GM21528 (cell line): Measurements from ENCODE around the gene MAP1A.

ENCODE experiments used
- ATAC-seq: cut with Tn5 transposase; IDR thresholded peaks from one replicate; pipeline ENCODE4 v1.9.1; 2021; ENCODE audit warnings: mild to moderate bottlenecking, moderate library complexity; ENCODE audit not compliant: unreplicated experiment, low FRiP score

The MAP1A gene

DNA sequence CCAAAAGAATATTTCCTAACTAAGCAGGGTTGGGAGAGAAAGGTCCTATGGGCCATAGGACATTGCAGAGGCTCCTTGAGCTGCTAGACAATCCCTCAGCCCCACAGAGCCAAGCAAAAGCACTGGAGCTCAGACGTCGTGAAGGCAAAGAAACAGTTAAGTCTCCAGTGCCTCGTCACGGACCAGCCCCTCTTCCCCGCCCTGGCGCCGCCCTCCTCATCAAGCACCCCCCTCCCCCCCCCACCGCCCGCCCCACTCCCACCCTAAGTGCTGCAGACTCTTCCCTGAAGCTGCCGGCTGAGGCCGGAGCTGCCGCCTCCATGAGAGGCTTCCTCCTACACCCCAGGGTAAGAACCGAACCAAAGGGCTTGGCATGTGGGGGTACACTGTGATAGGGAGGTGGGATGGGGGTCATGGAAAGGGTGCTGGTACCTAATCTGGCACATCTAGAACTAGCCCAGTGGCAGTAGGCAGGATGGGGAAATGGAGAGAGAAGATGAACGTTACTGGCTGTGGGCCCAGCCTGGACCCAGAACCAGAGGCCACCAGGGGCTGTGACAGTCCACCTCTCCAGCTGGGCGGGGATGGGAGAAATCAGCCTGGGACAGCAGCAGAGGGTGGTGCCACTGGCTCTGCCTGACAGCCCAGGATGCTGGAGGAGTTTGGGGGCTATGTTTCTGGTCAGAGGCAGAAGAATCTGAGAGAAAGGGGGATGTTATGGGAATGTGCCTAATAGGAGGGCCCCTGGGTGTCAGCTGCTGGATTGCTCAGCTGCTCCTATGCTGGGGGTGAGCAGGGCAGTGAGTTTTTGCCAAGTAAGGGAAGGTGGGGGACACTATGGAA, at the start of gene MAP1A:
Gene MAP1A, plus strand, starts transcription at position 255 of the 843 bp plus-strand sequence. CDS start 3,866 bp downstream, outside the sequence.
- ATAC-seq: no peak

DNA sequence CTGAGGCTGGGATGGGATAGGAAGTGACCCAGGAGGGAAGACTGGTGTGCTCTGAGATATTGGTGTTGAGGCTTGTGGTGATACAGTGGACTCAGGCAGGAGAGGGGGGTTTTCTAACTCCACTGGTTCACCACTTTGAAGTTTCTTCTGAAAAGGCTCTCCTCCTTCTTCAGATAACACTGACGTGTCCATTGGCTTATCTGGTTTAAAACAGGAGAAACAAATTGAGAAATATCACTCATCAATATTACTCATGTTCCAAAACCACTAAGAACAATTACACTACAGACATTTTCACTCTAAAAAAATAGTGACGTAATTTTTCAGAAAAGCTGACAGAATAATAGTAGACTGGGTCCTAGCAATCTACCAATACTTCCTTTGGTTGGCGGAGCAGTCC, 47.5 kb upstream of the MAP1A start:
- no peak for ATAC-seq

DNA sequence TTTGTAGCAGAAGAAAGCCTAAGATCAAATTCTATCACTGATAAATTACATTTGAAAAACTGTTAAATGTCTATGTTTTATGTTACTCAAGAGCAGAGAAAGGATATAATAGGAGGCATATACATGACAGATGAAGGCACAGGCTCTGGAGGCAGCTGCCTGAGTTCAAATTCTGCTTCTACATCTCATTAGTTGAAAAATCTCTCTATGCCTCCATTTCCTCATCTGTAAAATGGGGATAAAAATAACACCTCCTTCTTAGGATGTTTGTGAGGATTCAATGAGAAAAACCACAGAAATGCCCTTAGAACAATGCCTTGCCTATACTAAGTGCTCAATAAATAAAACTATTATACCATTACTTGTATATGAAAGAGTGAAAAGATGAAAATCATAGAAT, 45.4 kb upstream of the MAP1A start:
- no peak for ATAC-seq

DNA sequence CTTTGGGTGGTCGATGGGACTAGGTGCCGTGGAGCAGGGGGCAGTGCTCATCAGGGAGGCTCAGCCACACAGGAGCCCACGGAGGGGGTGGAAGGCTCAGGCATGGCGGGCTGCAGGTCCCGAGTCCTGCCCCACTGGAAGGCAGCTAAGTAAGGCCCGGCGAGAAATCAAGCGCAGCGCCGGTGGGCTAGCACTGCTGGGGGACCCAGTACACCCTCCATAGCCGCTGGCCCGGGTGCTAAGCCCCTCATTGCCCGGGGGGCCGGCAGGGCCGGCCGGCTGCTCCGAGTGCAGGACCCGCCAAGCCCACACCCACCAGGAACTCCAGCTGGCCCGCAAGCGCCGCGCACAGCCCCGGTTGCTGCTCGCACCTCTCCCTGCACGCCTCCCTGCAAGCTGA, 43.5 kb upstream of the MAP1A start:
- ATAC-seq: no peak

DNA sequence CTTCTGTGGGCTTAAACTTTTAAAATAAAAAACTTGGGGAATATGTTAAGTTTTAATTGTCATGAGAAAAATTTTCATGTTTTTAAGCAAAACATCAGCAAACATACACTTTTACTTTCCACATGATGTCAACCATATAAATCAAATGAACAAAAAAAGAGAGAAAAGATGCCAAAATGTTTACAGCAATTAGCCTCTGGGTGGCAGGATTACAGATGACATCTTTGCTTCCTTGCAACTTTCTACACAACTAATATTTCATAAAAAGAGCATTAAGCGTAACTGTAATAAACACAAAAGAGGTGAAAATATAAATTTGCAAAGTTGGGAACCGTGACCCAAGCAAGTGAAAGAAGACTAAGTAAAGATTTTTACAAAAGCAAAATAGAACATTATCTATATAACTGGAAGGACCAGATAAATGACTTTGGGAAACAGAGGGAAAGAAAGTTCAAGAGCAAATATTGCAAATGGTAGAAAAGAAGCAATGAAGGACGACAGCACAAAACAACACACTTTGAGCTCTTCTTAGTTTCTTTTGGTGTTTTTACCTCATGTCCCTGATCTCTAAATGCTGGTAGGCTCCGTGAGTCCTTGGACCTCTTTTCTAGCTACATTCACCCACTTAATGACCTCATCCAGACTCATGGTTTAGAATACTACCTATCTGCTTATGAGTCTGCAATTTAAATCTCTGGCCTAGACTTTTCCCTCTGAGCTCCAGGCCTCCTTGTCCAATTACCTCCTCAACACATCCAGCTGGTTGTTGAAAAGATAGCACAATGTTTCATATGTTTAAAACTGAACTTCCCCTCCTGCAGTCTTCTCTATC, 33.9 kb upstream of the MAP1A start:
- ATAC-seq: no peak

DNA sequence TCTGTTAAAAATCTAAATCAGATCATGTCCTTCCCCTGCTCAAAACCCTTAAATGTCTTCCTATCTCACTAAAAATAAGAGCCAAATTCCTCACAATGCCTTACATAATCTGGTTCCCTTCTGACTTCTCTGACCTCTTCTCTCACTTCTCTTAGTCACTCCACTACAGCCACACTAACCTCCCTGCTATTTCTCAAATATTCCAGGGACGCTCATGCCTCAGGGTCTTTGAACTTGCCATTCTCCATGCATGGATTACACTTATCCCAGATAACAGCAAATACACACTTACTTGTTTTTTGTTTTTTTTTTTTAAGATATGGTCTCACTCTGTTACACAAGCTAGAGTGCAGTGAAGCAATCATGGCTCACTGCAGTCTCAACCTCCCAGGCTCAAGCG, 33.0 kb upstream of the MAP1A start:
- no peak for ATAC-seq

DNA sequence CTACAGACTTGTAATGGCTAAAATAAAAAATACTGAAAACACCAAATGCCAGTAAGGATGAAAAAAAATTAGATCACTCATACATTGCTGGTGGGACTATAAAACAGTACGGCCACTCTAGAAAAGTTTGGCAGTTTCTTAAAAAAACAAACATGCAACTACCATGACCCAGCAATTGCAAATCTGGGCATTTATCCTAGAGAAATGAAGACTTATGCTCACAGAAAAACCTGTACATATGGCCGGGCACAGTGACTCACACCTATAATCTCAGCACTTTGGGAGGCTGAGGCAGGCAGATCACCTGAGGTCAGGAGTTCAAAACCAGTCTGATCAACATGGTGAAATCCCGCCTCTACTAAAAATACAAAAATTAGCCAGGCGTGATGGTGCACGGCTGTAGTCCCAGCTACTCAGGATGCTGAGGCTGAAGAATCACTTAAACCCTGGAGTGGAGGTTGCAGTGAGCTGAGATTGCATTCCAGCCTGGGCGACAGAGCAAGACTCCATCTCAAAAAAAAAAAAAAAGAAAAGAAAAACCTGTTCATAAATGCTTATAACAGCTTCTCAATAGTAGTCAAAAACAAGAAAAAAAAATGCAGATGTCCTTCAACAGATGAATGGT, 30.0 kb upstream of the MAP1A start:
- no peak for ATAC-seq

DNA sequence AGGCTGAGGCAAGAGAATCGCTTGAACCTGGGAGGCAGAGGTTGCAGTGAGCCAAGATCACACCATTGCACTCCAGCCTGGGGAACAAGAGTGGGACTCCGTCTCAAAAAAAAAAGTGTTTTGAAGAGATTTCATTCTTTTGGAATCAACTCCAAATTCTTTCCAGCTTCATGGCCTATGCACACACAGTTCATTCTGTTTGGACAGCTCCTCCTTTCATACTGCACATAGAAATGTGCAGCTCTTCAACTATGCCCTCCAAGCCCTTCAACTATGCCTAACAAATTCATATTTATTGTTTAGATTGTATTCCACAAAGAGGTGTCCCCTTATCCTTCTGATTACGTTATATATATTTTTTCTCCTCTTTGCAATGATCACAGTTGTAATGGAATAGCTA, 28.6 kb upstream of the MAP1A start:
- no peak for ATAC-seq

DNA sequence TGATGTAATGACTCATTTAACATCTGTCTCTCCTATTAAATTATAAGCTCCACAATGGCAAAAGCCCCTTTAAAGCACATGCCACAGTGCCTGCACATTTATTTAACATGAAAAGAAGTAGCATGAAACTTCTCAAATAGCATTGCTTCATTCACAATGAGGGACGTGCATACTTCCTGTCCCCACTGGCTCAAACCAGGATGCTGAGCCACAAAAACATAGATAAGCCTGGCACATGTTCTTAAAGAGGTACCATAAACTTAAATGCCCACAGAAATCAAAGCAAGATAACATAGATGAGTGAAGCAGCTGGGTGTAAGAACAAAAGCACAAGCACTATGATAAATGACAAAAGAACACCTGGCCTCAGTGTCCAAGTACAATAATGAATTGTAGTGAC, 28.2 kb upstream of the MAP1A start:
- ATAC-seq: no peak

DNA sequence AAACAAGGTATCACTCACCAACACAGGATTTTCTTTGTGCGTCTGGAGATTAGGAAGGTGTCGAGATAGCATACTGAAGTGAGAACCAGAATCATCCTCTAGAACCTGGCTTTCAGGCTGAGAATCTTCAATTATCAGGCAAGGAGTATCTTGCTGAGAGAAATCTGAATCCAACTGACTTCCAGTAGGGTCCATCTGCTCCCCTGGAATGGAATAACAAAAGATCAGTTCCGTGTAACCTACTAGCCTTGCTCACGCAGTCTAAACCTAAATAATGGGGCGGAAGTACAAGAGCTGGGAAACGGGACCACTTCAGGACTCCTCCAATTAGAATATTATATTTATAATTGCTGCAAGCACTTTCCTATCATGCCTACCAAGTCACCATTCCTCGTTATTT, 25.1 kb upstream of the MAP1A start:
- no peak for ATAC-seq

DNA sequence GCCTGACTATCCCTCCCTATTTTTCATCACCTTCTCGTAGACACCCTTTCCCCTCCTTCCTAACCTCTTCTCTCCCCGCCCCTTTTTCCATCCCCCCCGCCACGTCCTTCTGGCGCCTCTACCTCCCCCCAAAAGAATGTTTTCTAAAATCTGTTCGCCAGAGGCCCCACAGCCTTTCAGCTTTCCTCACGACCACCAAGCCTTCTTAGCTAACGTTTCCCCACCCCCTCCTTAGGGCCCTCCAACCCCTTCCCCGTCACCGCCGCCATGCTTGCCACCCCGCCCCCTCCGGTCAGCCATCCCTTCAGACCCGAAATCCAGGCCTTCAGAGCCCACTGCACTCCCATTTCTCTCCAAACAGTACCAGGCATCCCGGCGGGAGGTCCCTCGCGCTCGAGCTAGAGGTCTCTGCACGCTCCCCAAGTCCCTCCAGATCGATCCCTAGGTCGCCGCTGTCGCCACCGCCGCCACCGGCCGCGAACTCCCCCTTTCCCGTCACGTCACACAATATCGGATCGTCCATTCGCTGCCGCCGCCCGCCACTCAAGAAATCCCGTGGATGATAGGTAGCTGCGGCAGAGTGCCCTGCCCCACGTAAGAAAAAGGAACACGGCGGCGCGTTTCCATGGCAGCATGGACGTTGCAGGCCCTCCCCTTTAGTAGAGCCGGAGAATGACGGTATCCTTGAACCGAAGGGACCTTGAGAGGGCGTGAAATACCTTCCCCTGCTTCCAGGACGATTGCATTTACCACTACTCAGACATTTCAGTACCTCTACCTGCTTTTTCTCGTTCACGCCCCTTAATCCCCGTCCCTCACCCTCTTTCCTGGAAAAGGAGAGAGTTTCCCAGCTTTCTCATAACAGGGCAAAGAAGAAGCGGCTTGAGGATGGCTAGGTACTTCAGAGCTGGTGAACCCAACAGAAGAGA, 24.5 kb upstream of the MAP1A start, which contains the start of gene TP53BP1:
Gene TP53BP1, minus strand, starts transcription at position 484 of the 929 bp plus-strand sequence. Its CDS starts 113 bp downstream, at position 371.
- peak; percentile 97 for ATAC-seq

DNA sequence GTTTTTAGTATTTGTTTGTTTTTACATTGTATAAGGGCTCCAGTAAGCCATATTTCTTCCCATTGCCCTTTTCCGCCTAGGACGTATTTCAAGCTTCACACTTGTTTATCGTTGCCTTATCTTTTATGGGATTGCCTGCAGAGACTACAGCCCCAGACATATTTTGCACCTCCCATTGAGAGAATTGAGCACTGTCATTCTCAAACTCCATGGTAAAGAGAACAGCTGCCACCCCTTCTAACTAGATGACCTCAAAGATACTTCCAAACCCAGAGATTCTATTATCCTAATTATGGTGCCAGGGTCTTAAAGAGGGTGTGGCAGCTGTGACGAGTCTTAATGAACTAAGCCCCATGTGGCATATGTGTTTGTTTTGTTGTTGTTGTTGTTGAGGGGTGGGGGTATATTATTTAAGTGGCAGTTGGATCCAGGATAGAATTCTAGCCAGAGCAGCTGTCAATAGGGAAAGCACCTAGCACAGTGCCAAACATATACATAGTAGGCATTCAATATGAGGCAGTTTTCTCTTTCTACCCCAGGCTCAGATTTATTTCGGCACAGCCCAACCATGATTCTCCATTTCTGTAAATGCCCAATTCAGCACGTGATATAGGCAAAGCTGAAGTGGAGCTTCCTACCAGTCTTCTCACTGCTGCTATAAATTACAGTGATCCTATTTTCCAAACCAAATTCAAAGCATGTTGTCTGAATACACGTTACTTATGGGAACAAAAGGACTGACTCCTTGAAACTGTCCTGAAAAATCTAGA, 23.5 kb upstream of the MAP1A start:
- ATAC-seq: no peak

DNA sequence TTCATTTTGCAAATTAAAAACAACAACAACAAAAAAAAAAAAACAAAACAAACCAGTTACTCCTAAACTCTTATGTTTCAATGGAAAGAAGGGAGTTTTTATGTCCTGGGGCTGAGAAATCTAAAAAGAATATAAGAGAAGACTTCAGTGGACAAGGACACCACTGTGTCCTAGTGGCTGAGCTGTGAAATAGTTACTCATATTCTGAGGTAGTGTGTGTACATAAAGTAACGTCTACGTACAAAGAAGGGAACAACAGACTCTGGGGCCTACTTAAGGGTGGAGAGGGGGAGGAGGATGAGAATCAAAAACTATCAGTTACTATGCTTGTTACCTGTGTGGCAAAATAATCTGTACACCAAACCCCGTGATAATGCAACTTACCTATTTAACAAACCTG, 18.4 kb upstream of the MAP1A start:
- no peak for ATAC-seq

DNA sequence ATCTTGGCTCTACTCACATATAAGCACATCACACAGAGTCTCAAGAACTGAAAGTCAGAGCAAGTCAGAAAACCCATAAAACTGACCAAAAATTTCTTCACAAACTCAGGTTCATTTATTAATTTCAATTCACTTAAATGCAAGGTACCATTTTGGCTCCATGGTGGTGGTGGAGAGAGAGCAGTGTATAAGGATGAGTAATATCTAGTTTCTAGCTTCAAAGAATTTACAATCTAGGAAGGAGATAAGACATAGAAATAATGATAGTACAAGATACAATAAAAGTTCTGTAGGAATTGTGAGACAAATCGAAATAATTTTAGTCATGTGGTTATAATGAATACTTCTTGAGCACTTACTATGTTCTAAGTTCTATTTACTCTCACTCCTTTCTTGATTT, 17.8 kb upstream of the MAP1A start:
- ATAC-seq: no peak

DNA sequence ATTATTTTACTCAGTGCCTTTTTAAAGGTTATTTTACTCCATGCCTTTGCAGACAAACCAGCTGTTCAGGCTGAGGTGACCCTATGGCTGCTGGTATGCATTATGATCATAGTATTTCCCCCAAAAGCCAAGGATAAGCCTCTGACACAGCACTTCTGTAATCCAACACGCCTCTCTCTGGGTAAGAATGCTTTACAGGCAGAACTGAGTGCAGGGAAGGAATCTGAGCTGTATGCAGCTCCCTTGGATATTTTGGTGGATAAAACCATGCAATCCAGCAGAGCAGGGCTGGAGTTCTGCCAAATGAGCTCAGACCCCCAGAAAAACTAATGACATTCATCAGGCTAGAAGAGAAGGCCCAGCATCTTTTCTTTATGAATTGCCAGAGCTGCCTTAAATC, 11.7 kb upstream of the MAP1A start:
- no peak for ATAC-seq

DNA sequence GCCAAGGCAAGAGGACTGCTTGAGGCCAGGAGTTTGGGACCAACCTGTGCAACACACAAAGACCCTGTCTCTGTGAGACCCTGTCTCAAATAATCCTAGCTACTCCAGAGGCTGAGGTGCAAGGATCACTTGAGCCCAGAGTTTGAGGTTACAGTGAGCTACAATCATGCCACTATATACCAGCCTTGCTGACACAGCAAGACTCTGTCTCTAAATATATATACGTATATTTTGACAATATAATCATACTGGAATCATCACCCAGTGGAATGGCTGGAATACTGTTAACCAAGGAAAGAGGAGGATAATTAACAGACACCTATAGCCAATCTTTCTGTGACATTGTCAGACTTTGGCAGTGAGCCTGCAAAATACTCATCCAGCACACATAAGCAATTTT, 9.0 kb upstream of the MAP1A start:
- ATAC-seq: no peak

DNA sequence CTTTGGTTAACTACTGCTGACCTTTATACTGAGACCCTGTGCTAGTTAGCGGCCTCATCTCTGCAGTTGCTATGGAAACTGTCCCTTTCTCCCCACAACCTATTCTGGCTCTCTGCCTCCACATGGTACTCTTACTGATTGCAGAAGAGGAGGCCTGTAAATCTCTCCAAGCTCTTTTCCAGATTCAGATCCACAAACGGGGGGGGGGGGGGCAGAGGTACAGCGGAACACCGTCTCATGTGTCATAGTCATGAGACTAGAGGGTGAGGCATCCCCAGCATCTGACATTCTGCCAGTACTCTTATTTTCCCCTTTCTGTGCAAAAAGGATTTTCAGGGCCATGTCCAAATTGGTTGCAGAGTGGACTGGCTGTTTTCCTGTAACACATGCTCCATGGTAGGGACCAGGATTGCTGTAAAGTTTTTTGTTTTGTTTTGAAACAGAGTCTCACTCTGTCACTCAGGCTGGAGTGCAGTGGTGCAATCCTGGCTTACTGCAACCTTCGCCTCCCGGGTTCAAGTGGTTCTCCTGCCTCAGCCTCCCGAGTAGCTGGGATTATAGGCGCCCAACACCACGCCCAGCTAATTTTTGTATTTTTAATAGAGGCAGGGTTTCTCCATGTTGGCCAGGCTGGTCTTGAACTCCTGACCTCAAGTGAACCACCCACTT, 8.3 kb upstream of the MAP1A start:
- no peak for ATAC-seq

DNA sequence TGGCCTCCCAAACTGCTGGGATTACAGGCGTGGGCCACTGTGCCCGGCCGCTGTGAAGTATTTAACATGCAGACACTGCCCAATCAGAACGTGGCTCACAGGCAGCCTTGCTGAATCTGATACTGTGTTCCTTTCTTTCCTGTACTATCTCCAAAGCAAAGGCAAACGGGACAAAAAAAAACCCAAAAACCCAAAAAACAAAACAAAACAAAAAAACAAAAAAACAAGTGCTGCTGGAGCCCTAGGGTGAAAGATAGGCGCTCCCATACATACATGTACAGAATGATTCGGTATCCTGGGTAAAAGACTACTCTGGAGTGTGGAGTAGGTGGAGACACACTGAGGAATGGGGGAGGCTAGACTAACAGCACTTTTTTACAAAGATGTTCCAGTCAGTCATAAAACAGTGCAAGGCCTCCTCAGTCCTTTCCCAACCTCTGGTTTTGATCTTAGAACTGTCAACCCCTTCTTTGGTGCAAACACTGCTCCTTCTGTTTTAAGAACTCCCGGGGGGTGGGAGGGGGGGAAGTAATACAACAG, 7.7 kb upstream of the MAP1A start:
- no peak for ATAC-seq
